ENCODE data around the gene PRL.

Gene PRL

DNA sequence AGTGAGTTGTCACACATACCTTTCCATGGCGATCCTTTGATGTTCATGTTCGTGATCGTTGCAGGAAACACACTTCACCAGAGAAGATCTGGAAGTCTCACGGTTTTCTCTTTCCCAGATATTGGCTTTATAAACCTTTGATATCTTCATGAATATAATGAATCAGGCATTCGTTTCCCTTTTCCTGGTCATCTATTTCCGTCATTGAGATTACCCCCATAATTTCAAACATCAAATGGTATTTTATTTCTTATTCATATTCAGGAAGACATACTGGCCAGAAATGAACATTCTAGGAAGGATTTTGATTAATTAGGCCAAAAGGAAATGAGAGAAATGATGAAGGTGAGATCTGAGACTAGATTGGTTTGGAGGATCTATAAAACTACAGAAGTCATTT, at the start of gene PRL:
Gene PRL (minus strand): TSS at position 101 of the 400 bp plus-strand sequence. CDS start 54 bp downstream, at position 47.
- no peak for DNase-seq (ENCODE audit: low read depth, low spot score)

DNA sequence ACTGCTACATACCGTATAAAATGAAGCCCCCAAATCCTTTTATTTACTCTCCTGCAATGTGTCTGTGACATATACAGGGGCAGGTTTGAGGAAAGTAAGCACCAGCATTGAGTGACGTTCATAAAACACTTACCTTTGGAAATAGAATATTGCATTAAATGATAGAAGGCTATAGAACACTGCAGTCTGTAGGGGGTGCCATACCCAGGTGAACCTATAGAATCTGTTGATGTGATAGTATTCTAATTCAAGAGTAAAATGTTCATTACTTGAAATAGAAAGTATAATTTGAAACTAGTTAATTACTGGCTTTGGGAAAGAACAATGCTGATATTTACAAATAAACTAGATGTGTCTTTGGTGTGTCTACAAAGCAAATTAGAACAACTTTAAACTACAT, 47.0 kb upstream of the PRL start:
- no peak for DNase-seq (ENCODE audit: low read depth, low spot score)

DNA sequence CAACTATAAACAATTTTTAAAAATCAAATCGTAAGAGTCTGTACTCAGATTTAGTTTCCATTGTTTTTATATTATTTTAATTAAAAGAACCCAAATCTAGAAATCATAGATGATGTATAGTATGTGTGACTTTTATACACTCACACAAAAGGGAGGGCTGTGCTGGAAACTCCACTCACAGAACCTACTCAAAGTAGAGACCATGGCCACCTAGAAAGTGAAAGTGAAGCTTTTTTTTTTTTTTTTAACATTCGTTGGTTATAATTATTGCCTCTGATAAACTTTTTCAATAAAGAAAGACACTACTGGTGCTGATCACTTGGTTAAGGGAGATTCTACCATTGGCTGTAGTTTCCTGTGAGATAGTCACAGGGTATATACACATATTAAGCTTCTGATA, 37.9 kb upstream of the PRL start:
- DNase-seq (ENCODE audit: low read depth, low spot score) = no peak

DNA sequence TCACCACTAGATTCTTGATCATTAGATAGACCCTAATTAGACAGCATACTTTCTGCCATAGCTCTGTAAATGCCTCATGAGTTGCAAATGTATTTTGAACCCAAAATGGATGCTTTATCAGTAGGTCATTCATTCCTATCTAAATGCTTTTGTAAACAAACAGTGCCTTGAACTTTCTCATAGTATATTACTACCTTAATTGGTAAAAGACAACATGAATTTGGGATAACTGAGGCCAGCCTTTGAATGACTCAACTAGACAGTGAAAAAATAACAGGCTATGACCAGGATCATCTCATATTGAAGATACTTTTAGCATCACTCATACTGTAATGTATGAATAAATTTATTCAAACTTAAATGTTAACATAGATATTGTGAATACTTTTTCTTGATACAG, 37.0 kb upstream of the PRL start:
- DNase-seq (ENCODE audit: low read depth, low spot score) = no peak

DNA sequence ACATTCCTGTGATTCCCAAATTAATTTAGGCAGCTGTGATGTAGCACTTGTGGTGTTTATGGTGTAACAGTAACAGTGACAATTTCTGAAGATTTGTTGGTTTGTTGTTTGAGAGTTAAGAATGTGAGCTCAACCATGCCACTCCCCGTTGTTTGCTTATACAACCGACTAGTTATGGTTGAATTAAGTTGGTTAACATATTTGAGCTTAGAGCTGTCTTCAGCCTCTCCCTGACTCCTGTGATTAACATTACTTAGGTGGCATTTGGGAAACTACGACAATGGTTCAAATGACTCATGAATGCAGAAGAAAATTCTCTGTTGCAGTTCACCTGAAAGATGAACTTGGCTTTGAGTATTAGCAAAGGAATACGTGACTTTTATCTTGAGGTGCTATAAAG, 35.9 kb upstream of the PRL start:
- no peak for DNase-seq (ENCODE audit: low read depth, low spot score)

DNA sequence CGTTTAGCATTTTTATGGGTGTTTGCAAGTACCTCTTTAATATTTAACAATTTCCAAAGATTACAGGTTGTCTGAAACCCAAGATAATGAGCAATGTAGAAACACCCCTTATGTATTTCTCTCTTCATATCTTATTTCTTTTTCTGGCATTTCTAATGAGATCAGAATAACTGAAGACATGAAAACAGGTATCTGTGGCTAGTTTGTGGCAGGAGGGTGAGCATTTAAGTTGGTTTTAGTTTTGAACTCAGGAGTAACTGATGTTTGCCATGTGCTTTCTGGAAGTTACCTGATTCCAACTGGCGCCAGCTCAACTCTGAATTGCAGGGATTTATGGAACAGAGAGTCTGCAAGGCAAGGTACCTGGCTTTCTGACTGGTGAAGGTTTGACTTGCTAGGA, 35.4 kb upstream of the PRL start:
- no peak for DNase-seq (ENCODE audit: low read depth, low spot score)

DNA sequence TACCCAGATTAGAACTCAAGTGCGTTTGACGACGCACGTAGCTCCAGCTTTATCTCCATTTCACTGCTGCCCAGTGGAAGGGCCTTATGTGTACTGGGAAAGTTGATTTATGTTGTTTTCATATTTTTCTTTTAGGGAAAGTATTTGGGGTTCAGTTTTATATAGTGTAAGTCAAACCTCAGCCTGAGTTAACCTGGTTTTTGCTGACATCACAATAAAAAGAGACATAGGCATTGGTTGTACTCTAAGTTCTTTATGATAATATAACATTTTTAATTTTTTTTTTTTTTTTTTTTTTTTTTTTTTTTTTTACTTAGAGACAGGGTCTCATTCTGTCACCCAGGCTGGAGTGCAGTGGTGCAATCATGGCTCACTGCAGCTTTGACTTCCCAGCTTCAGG, 34.1 kb upstream of the PRL start:
- no peak for DNase-seq (ENCODE audit: low read depth, low spot score)

DNA sequence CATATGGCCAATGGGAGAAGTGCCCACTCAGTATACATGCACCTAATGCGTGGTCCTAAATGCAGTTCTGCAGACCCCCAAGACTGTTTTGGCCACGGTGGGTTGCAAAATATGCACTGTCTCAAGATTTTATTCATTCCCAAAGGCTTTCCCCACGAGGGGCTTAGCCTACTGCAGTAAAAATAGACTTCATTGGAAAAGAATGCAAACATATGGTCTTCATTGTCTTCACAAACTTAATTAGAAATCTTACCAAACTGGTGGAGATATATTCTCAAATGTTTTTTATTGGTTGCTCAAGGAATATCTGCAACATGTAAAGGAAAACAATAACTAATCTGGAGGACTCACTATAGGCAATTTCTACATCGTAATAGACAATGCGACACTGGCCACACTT, 31.6 kb upstream of the PRL start:
- no peak for DNase-seq (ENCODE audit: low read depth, low spot score)

DNA sequence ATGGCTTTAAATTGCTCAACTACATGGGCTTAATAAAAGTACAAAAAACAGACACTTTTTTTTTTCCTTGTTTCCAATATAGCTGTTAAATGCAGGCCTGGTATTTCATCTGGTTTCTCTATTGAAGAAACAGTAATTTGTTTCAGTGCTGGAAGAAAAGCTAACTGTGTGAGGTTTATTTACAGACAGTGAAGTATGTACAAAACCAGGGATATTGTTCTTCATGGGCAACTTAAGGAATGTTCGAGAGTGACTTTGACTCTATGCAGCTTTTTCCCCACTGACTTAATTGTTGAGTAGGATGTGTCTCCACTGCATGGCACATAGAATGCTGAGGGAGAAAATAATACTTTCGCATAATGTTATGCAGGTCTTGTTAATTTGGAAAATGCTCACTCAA, 31.0 kb upstream of the PRL start:
- DNase-seq (ENCODE audit: low read depth, low spot score) = no peak

DNA sequence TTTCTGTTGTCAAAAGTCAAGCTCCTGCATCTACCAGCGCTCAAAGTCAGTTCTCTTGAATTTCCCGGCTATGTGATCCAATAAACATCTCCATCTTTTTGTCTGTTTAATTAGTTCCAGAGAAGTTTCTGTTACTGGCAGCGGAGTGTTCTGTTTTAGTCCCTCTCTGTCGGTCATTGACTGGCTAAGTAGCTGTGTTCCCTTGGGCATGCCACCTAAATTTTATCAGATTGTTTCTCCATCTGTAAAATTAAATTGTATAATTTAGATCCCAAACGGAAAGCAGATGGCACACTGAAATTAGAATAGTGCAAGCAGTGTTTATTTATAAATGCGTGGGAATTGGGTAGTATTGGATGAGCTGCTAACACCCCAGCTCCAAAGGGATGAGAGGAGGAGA, 29.7 kb upstream of the PRL start:
- no peak for DNase-seq (ENCODE audit: low read depth, low spot score)

DNA sequence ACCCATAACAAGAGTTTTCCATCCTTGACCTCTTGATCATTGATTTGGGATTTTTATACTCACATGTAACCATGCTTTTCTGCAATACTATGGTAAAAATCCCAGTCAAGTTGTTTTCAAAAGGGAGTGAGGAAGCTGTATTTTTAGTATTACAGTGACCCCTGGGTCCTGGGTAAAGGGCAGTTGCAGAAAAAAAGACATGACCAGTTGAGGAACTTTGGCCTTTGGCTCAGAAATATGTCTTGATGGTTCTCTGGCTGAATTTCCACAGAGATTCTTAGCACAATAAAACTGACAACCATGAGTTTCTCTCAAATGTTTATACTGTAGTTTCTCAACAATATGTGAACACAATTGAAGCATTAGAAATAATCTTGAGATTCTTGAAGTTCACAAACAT, 28.6 kb upstream of the PRL start:
- no peak for DNase-seq (ENCODE audit: low read depth, low spot score)

DNA sequence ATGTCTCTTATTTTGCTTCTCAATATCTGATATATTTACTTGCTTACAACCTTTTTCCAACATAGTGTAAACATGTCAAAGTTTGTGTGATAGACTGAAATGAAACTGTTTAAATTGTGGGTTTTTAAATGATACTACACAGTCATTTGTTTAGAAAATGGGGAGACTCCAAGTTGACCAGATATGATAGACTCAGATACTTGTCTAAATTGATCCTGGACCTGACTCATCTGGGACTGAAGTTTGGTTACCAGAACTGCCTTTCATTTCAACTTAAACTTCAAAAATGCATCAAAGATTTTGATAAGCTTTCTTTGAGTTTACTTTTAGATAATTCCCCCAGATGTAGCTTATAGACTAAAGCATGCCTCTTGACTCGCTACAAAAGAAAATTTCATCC, 27.0 kb upstream of the PRL start:
- no peak for DNase-seq (ENCODE audit: low read depth, low spot score)

DNA sequence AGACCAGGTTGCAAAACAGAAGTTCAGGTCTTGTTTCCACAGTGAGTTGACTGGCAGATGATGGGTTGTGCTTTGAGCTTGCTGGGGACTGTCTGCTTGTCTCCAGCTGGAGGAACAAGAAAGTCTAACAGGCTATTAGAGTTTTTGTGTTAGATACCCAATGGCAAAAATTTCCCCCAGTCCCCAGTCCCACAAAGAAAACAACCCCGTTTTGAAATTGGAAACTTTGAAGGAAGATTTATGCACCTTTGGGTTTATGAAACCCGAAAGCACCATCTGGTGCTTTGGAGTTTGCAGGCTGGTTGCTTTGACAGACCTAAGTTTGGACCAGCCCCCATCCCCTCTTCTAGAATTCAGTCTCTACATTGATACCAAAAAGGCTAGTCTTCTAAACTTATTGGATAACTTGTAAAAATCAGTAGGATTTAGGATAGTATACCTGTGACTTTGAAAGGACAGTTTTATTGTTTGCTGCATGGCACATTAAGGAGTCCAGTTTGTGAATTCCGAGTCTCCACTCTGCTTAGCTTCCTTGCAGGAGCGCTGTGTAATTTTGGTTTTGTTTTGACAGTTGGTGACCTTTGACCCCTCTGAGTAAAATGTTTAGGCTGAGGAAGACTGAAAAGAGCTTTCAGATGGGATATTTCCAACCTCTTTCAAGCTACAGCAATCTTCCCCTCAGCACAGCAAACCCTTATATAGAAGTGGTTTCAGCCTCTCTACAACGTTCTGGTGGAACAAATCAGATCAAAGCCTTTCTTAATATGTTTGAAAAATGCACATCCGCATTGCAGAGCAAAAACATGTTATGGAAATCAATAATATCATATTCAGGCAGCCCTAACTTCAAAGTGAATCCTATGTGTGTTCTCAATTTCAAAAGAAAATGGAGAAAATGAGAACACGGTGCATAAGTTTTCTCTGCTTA, 25.5 kb upstream of the PRL start:
- peak; percentile 24 for DNase-seq (ENCODE audit: low read depth, low spot score)

DNA sequence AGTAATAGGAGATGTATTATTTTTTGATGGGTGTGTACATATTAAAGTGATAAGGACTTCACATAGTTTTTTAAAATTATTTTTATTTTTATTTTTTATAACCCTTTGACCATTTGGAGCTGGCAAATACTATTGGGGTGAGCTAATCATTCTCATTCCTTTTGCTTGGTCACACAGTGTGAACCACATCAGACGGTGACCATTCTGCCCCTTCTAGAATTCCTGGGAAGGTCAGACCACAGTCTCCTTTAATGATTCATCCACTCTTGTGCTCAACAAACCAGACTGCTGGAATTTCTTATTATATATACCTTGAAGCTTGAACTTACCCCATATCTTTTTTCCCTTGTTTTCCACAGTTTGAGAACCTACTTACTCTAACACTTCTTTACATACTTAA, 23.9 kb upstream of the PRL start:
- DNase-seq (ENCODE audit: low read depth, low spot score) = no peak

DNA sequence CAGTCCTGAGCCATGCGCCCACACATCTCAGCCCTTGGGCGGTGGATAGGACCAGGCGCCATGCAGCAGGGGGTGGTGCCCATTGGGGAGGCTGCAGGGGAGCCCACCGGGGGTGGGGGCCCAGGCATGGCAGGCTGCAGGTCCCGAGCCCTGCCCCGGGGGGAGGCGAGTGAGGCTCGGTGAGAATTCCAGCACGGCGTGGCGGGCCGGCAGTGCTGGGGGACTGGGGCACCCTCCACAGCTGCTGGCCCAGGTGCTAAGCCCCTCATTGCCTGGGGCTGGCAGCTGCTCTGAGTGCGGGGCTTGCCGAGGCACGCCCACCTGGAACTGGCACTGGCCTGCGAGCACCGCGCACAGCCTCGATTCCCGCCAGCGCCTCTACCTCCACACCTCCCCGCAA, 21.6 kb upstream of the PRL start:
- DNase-seq (ENCODE audit: low read depth, low spot score) = no peak

DNA sequence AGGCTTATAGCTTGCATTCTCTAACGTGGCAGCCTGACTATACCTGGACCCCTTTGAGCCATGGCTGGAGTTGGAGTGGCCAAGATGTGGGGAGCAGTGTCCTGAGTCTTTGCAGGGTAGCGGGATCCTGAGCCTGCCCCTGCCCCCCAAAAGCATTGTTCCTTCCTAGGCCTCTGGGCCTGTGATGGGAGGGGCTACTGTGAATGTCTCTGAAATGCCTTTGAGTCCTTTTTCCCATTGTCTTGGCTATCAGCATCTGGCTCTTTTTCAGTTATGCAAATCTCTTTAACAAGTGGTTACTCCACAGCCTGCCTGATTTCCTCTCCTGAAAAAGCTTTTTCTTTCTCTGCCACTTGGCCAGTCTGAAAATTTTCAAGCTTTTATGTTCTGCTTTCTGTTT, 17.0 kb upstream of the PRL start:
- DNase-seq (ENCODE audit: low read depth, low spot score) = peak; percentile 14

DNA sequence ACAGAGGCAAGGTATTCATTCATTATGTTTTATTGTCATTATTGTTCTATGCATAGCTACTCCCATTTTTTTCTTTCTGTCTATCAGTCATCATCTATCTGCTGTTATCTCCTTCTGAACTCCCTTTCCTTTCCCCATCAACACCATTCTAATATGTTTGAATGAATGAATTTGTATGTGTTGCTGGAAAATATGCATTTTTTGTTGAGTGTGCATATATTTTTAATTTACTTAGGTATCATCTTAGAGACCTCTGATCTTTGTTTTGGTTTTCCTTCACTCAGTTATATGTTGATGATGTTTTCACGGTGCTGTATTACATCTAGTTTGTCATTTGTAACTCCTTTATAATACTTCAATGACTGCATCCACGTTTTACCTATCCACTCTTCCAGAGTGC, 12.1 kb upstream of the PRL start:
- no peak for DNase-seq (ENCODE audit: low read depth, low spot score)

DNA sequence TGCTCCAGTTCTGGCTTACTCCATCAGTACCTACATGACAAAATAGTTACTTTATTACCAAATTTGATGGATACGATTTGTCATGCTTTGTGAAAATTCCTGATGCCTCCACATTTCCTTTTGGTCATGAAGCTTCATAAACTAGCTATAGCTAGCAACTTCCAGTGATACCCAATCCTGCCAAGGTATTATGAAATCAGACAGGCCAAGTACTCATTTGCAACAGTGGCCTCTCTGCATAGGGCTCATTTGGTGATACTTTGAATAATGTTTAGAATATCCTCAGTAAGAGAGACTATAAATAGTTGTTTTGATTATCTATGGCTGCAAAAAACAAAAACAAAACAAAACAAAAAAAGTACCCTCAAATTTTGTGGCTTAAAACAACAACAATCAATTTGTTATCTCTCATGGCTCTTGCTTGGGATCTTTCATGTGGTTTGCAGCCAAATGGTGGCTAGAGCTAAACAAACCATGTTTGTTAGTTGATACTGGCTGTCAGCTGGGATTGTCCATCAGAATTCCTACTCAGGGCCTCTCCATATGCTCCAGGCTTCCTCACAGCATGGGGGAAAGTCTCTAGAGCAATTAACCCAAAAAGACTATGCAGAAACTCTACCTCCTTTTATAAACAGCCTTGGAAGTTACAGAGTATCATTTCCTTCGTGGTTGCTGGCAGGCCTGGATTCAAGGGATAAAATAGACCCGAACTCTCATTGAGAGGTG, 10.1 kb upstream of the PRL start:
- peak; percentile 49 for DNase-seq (ENCODE audit: low read depth, low spot score)

DNA sequence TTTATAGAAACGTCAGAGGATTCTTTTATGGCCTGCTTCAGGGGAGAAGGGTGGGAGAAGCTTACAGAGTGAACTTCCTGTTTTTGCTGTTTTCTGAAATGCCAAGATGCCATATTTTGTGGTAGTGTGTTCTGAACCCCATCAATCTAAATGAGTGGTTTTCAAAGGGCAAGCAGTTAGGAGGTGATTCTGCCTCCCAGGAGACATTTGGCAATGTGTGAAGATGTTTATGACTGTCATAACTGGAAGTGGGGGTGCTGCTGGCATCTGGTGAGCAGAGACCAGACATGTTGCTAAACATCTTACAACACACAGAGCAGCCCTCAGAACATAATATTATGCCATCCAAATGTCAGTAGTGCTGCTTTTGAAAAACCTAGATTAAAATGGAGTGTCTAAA, 6.0 kb upstream of the PRL start:
- no peak for DNase-seq (ENCODE audit: low read depth, low spot score)

DNA sequence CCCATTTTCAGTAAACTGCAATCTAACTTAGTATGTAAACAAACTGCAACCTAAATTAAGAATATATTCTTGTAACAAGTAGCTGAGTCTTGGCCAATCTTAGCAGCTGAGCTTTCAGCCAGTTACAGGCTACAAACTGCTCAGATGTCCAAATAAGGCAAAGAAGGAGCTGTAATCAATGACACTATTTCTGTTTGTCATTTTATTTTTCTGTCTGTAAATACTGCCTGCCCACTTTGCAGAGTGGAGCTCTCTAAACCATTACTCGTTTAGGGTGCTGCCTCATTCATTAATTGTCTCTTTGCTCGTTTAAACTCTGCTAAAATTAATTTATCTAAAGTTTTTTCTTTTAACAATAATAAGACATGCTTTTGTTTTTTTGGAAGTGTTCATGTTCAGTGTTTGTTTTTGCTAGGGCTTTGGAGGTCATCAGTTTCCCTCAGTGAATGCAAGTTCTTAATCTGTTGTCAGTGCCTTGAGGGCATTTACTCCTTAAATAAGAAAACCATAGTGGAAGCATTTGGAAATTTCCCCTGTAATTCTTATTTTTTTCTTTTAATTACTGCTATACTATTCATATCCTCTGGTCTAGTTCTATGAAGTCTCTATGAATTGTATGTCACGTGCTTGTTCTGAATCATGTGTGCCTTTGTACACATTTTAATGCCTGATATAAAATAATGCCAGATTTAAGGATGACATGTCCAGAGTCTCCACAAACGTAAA, 3.6 kb upstream of the PRL start:
- no peak for DNase-seq (ENCODE audit: low read depth, low spot score)

DNA sequence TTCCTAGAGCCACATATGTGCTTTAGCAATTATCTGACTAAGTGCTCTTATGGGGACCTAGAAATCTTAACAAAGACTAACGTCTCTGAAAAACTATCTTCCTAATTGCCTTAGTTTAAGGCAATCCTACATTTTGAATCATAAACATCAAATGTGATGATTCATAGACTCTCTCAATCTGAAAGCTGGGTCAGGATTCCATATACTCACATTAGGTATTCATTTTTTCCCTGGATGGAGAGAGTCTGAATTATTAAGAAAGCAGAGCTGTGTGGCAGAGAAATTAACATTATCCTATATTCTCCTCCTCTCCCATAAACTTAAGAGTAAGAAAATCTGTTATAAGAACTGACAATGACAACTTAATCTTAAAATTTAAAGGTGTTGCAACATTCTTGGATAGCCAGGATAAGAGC, 1.6 kb upstream of the PRL start:
- no peak for DNase-seq (ENCODE audit: low read depth, low spot score)

DNA sequence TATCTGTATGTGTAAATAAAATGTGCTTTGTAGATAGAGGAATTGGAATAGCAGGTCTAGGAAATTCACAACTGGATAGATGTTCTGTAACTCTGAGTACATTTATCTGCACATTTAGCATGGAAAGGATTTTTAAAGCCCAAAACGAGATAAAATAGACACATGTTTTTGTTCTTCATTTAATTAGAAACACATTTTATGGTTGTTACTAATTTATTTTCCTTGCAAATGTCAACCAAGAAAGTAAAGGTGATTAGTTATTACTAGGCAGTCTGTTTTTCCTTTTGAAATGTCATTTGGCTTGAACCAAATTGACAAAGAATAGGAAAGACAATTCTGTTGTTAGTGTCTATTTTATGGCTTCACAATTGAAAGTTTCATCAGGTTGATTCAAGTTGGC, 769 bp downstream of the PRL start:
- DNase-seq (ENCODE audit: low read depth, low spot score) = no peak

Measured in ELF-1 (cell line).